HEK293 (cell line): Measurements from ENCODE around the gene RYR2.

ENCODE experiments used
- CTCF ChIA-PET: fragments of 350-600 bp; formaldehyde crosslinking; extraction: SDS; loops from one replicate; lab custom pipeline; 2021; ENCODE audit warnings: antibody characterized with exemption; lab: Yijun Ruan, JAX
- POLR2A ChIA-PET: fragments of 300-600 bp; formaldehyde crosslinking; extraction: SDS; loops from one replicate; lab custom pipeline; 2020; ENCODE audit warnings: antibody characterized with exemption, inconsistent platforms; lab: Yijun Ruan, JAX
- H3K27ac ChIP-seq: fragments of 200-500 bp; sonication (Bioruptor generic); 2 replicates; pipeline ENCODE4 v1.5.1; 2014; ENCODE audit warnings: low read depth, low read length, control low read depth, inconsistent platforms; ENCODE audit errors: extremely low read depth
- H3K36me3 ChIP-seq, 2 experiments: fragments of 200-500 bp in 1 of 2; sonication (Bioruptor generic) in 1 of 2; 1 replicate in 1 of 2; 2 replicates in 1 of 2; pipeline ENCODE4 v1.5.1; 2014 to 2017; ENCODE audit warnings: inconsistent platforms in 2 of 2, low read length in 2 of 2; ENCODE audit not compliant: control insufficient read depth in 2 of 2, insufficient read depth in 1 of 2
- H3K4me1 ChIP-seq: fragments of 200-500 bp; sonication (Bioruptor generic); 2 replicates; pipeline ENCODE4 v1.5.1; 2014; ENCODE audit warnings: mild to moderate bottlenecking, low read length, inconsistent platforms; ENCODE audit not compliant: control insufficient read depth, insufficient read depth
- H3K4me3 ChIP-seq: 2 replicates; pipeline ENCODE4 v1.5.1; 2011; ENCODE audit warnings: low read depth, mild to moderate bottlenecking, control low read depth, low read length, moderate library complexity
- H3K9me3 ChIP-seq: fragments of 200-500 bp; sonication (Bioruptor generic); 2 replicates; pipeline ENCODE4 v1.5.1; 2014; ENCODE audit warnings: low read depth, low read length, inconsistent platforms; ENCODE audit not compliant: control insufficient read depth, insufficient read depth
- KLF1 ChIP-seq: fragments of 450-650 bp; formaldehyde crosslinking; IDR thresholded peaks from 2 replicates; pipeline ENCODE4 v1.5.1; 2016; ENCODE audit warnings: missing biosample characterization, missing genetic modification characterization
- KLF10 ChIP-seq: fragments of 450-650 bp; IDR thresholded peaks from 2 replicates; pipeline ENCODE4 v1.5.1; 2018; ENCODE audit warnings: missing biosample characterization, mild to moderate bottlenecking, missing genetic modification characterization
- OSR2 ChIP-seq: fragments of 450-650 bp; formaldehyde crosslinking; IDR thresholded peaks from 2 replicates; pipeline ENCODE4 v1.5.1; 2016; ENCODE audit warnings: missing biosample characterization, missing genetic modification characterization
- PRDM1 ChIP-seq: fragments of 450-650 bp; formaldehyde crosslinking; IDR thresholded peaks from 2 replicates; pipeline ENCODE4; 2016; ENCODE audit warnings: missing biosample characterization, missing genetic modification characterization
- TCF7L2 ChIP-seq: IDR thresholded peaks from 2 replicates; pipeline ENCODE4 v1.6.1; 2011; ENCODE audit warnings: low read depth, mild to moderate bottlenecking, inconsistent platforms, low read length, moderate library complexity, borderline replicate concordance
- ZBTB21 ChIP-seq: fragments of 450-650 bp; formaldehyde crosslinking; IDR thresholded peaks from 2 replicates; pipeline ENCODE4 v1.5.1; 2017; ENCODE audit warnings: missing biosample characterization, missing genetic modification characterization
- ZNF133 ChIP-seq: fragments of 450-650 bp; formaldehyde crosslinking; IDR thresholded peaks from 2 replicates; pipeline ENCODE4 v1.5.1; 2016; ENCODE audit warnings: missing biosample characterization, missing genetic modification characterization
- ZNF157 ChIP-seq: fragments of 450-650 bp; formaldehyde crosslinking; IDR thresholded peaks from 2 replicates; pipeline ENCODE4 v1.5.1; 2016; ENCODE audit warnings: missing biosample characterization, missing genetic modification characterization
- ZNF174 ChIP-seq: fragments of 450-650 bp; formaldehyde crosslinking; IDR thresholded peaks from 2 replicates; pipeline ENCODE4 v1.5.0; 2017; ENCODE audit warnings: missing biosample characterization, mild to moderate bottlenecking, missing genetic modification characterization
- ZNF302 ChIP-seq: fragments of 450-650 bp; formaldehyde crosslinking; IDR thresholded peaks from 2 replicates; pipeline ENCODE4 v1.5.1; 2016; ENCODE audit warnings: missing biosample characterization, missing genetic modification characterization, low read depth
- ZNF350 ChIP-seq: fragments of 450-650 bp; formaldehyde crosslinking; IDR thresholded peaks from 2 replicates; pipeline ENCODE4 v1.5.0; 2017; ENCODE audit warnings: missing biosample characterization, mild to moderate bottlenecking, missing genetic modification characterization
- ZNF391 ChIP-seq: fragments of 450-650 bp; formaldehyde crosslinking; IDR thresholded peaks from 2 replicates; pipeline ENCODE4 v1.5.1; 2016; ENCODE audit warnings: low read depth, missing biosample characterization, missing genetic modification characterization, borderline replicate concordance
- ZNF433 ChIP-seq: fragments of 450-650 bp; formaldehyde crosslinking; IDR thresholded peaks from 2 replicates; pipeline ENCODE4 v1.5.1; 2016; ENCODE audit warnings: missing biosample characterization, missing genetic modification characterization, low read depth
- ZNF48 ChIP-seq: fragments of 450-650 bp; formaldehyde crosslinking; IDR thresholded peaks from 2 replicates; pipeline ENCODE4 v1.5.1; 2016; ENCODE audit warnings: missing biosample characterization, missing genetic modification characterization
- ZNF514 ChIP-seq: fragments of 450-650 bp; formaldehyde crosslinking; IDR thresholded peaks from 2 replicates; pipeline ENCODE4 v1.5.1; 2016; ENCODE audit warnings: missing biosample characterization, missing genetic modification characterization
- ZNF600 ChIP-seq: fragments of 450-650 bp; formaldehyde crosslinking; IDR thresholded peaks from 2 replicates; pipeline ENCODE4 v1.5.1; 2016; ENCODE audit warnings: missing biosample characterization, missing genetic modification characterization
- ZNF629 ChIP-seq: fragments of 450-650 bp; formaldehyde crosslinking; IDR thresholded peaks from 2 replicates; pipeline ENCODE4 v1.5.1; 2017; ENCODE audit warnings: missing biosample characterization, missing genetic modification characterization
- ZNF701 ChIP-seq: fragments of 450-650 bp; formaldehyde crosslinking; IDR thresholded peaks from 2 replicates; pipeline ENCODE4 v1.5.1; 2016; ENCODE audit warnings: missing biosample characterization, missing genetic modification characterization
- ZNF768 ChIP-seq: fragments of 450-650 bp; formaldehyde crosslinking; IDR thresholded peaks from 2 replicates; pipeline ENCODE4 v1.5.1; 2018; ENCODE audit warnings: missing biosample characterization, mild to moderate bottlenecking, missing genetic modification characterization
- ZNF777 ChIP-seq: fragments of 450-650 bp; formaldehyde crosslinking; IDR thresholded peaks from 2 replicates; pipeline ENCODE4 v1.5.1; 2017; ENCODE audit warnings: missing biosample characterization, missing genetic modification characterization, borderline replicate concordance
- TF ChIP-seq, protein P1 (sequence below): fragments of 450-650 bp; formaldehyde crosslinking; IDR thresholded peaks from 2 replicates; pipeline ENCODE4 v1.5.1; 2016; ENCODE audit warnings: missing biosample characterization, missing genetic modification characterization
- TF ChIP-seq, protein P2 (sequence below): fragments of 450-650 bp; formaldehyde crosslinking; IDR thresholded peaks from 2 replicates; pipeline ENCODE4 v1.5.1; 2016; ENCODE audit warnings: missing biosample characterization, missing genetic modification characterization
- TF ChIP-seq, protein P3 (sequence below): fragments of 450-650 bp; formaldehyde crosslinking; IDR thresholded peaks from 2 replicates; pipeline ENCODE4 v1.5.1; 2016; ENCODE audit warnings: missing biosample characterization, missing genetic modification characterization

The RYR2 gene

DNA sequence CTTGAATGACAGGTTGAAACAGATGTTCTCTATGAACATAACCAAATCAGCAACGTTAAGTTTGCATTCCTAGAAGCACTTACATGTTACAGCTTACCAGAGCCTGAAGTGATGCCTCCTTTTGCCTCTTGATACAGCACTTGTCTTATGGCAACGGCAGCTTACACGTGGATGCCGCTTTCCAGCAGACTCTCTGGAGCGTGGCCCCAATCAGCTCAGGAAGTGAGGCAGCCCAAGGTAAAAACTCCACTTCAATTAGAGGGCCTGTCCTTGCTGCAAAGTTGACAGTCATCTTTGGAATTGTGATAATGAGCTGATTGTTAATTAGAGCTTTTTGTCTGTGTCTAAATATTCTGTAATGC lies 345.1 kb downstream of the RYR2 start:
- no peak overlapping the region for H3K4me3 ChIP-seq
- H3K36me3 ChIP-seq, result no peaks in the 10 kb centered on the region
- ChIA-PET CTCF (interaction anchor here (0.5 to 4.5 kb wide), 58 partner anchors 9 to 1282 kb away, joined by 3 to 77 read pairs (median 4); partner anchors contain the start of genes HEATR1 and RYR2), POLR2A (interaction anchor here (2.2 kb wide), 1 partner anchor 345 kb away, joined by 17 read pairs; the partner anchor contains the start of gene RYR2)
- no peaks in the 10 kb centered on the region for H3K9me3 ChIP-seq
- H3K27ac ChIP-seq, result no peak overlapping the region
- H3K4me1 ChIP-seq, result no peaks in the 10 kb centered on the region
- TF ChIP-seq, protein P1, sequence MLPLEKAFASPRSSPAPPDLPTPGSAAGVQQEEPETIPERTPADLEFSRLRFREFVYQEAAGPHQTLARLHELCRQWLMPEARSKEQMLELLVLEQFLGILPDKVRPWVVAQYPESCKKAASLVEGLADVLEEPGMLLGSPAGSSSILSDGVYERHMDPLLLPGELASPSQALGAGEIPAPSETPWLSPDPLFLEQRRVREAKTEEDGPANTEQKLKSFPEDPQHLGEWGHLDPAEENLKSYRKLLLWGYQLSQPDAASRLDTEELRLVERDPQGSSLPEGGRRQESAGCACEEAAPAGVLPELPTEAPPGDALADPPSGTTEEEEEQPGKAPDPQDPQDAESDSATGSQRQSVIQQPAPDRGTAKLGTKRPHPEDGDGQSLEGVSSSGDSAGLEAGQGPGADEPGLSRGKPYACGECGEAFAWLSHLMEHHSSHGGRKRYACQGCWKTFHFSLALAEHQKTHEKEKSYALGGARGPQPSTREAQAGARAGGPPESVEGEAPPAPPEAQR (tag by site-specific recombination), result no peak
- TF ChIP-seq ZNF174 (tag by site-specific recombination), result no peak
- no peak for TF ChIP-seq ZBTB21
- no peak for TF ChIP-seq ZNF350
- TF ChIP-seq ZNF514 (tag by site-specific recombination), result no peak
- no peak for TF ChIP-seq ZNF133 (tag by site-specific recombination)
- TF ChIP-seq ZNF701 (tag by site-specific recombination), result no peak
- TF ChIP-seq ZNF48 (tag by site-specific recombination), result no peak
- TF ChIP-seq KLF1, result no peak
- TF ChIP-seq, protein P2, sequence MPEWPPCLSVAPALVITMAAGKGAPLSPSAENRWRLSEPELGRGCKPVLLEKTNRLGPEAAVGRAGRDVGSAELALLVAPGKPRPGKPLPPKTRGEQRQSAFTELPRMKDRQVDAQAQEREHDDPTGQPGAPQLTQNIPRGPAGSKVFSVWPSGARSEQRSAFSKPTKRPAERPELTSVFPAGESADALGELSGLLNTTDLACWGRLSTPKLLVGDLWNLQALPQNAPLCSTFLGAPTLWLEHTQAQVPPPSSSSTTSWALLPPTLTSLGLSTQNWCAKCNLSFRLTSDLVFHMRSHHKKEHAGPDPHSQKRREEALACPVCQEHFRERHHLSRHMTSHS (tag by site-specific recombination), result no peak
- no peak for TF ChIP-seq ZNF629
- TF ChIP-seq, all 188 proteins: peak for 0

DNA sequence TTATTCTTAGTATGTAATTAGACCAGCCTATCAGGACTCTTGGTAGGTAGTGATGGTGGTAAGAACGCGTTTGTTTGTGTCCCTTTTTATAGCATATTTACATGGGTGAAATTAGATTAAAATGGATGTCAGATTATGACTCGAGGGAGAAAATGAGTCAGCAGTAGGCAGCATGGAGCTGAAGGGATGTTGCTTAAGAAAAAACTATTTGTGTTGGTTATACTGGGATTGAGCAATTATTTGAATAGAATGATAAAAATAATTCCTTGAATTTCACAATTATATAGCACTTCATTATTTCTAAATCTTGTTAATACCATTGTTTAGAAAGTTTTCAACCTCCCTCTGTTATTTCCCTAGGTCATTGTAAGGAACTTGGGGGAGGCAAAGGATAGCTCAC lies 348.8 kb downstream of the RYR2 start:
- ChIA-PET CTCF (interaction anchor here (0.6 to 1.3 kb wide), 4 partner anchors 16 to 786 kb away, joined by 4 to 6 read pairs (median 4); no protein-coding TSS in a partner anchor), POLR2A (no interaction called here)
- TF ChIP-seq KLF10 (tag by site-specific recombination) (no peak), ZNF600 (tag by site-specific recombination) (no peak), ZNF777 (tag by site-specific recombination) (no peak), ZNF157 (tag by site-specific recombination) (no peak), ZNF433 (no peak), PRDM1 (tag by site-specific recombination) (no peak), ZNF768 (tag by site-specific recombination) (no peak)
- TF ChIP-seq, protein P3, sequence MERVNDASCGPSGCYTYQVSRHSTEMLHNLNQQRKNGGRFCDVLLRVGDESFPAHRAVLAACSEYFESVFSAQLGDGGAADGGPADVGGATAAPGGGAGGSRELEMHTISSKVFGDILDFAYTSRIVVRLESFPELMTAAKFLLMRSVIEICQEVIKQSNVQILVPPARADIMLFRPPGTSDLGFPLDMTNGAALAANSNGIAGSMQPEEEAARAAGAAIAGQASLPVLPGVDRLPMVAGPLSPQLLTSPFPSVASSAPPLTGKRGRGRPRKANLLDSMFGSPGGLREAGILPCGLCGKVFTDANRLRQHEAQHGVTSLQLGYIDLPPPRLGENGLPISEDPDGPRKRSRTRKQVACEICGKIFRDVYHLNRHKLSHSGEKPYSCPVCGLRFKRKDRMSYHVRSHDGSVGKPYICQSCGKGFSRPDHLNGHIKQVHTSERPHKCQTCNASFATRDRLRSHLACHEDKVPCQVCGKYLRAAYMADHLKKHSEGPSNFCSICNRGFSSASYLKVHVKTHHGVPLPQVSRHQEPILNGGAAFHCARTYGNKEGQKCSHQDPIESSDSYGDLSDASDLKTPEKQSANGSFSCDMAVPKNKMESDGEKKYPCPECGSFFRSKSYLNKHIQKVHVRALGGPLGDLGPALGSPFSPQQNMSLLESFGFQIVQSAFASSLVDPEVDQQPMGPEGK (tag by site-specific recombination), result no peak
- Histone ChIP-seq H3K9me3 (no peaks in the 10 kb centered on the region), H3K27ac (no peak overlapping the region), H3K4me1 (no peaks in the 10 kb centered on the region), H3K4me3 (no peak overlapping the region), H3K36me3 (no peaks in the 10 kb centered on the region)

DNA sequence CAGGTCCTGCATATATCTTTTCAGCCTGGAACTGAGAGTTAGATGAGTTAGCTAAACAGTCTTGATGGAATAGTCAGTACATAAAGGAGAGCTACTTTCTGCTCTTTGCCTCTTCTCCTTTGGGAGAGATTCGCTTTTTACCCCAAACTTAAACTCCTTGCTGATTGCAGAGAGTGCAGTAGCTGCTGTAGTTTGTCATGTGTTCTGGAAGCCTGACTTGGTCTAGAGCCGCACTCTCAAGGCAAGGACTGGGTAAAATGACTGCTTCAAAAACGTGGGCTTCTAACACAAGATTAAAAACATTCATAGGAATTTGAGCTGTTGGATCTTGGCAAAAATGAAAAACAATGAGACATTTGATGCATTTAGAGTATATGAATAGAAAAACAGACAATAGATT lies 351.6 kb downstream of the RYR2 start:
- CTCF ChIA-PET, result interaction anchor here (0.7 to 1.6 kb wide), 5 partner anchors 8 to 634 kb away, joined by 3 to 10 read pairs (median 5); no protein-coding TSS in a partner anchor
- H3K27ac ChIP-seq, result no peak overlapping the region
- POLR2A ChIA-PET, result interaction anchor here (1.3 to 1.5 kb wide), 2 partner anchors 17 to 352 kb away, joined by 3 to 4 read pairs; partner anchors contain the start of gene RYR2
- H3K9me3 ChIP-seq, result no peaks in the 10 kb centered on the region
- H3K4me1 ChIP-seq, result no peaks in the 10 kb centered on the region
- no peaks in the 10 kb centered on the region for H3K36me3 ChIP-seq
- no peak for TF ChIP-seq TCF7L2
- no peak for TF ChIP-seq ZNF391 (tag by site-specific recombination)
- TF ChIP-seq ZNF302 (tag by site-specific recombination), result no peak
- no peak for TF ChIP-seq OSR2 (tag by site-specific recombination)
- TF ChIP-seq, all 188 proteins: peak for 0
- H3K4me3 ChIP-seq, result no peak overlapping the region
